HG03457 (cell line): ENCODE data around the gene UST.

Source experiments
- ATAC-seq: cut with Tn5 transposase; IDR thresholded peaks from one replicate; pipeline ENCODE4 v1.9.1; 2021; ENCODE audit warnings: moderate number of reproducible peaks; ENCODE audit not compliant: unreplicated experiment

UST gene

DNA sequence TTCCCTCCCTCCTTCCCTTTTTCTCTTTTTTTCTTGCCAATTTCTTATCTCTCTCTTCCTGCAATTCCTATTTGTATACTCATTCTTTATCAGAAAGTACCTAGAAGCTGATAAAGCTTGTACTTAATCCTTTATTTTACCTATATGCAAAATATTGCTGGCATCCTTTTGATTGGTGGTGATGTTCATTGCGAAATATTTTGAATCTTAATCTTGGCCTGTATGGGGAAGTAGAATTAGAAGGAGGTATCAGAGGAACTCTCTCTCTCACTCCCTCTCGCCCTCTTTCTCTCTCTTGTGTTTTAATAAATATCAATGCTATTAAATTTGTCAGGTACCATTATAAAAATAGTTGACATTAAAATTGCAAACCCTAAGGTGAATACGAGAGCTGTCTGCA lies 52.8 kb downstream of the UST start:
- no peak for ATAC-seq

DNA sequence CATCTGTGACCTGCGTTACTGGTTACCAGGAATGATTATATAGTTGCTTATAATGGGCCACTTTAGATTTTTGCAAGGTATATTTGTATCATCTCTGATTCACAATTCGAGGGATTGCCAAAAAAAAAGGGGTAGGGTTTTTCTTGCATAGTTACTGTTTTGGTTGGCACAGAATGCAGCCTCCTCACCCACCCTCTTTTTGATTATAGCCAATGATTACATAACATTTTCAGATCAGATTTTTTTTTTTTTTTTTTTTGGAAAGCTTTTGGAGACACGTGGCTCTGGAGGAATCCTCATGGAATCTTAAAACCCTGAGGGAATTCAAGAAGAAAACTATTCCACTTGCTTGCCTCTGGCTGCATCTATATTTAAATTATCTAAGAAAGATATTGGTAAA lies 53.7 kb downstream of the UST start:
- ATAC-seq = no peak

DNA sequence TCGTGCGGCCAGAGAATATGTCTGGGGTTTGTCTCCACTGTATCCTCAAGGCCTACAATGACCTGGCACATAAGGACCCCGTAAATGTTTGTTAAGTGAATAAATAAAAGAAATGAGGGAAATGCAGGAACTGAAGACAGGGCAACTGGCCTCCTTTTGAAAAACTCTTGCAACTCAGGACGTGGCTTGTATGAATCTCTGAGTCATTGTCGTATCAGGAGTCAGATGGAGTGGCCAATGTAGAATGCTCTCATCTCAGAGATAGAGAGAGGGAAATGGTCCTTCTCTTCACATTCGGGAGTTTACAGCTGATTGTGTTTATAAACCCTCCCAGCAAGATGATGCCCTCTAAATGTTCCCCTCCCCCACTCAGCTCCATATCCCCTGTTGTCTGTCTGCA lies 57.1 kb downstream of the UST start:
- no peak for ATAC-seq

- no peak for ATAC-seq
Measured at GRCh38 chr6:148805777-148806176, 58.9 kb downstream of the UST start.

DNA sequence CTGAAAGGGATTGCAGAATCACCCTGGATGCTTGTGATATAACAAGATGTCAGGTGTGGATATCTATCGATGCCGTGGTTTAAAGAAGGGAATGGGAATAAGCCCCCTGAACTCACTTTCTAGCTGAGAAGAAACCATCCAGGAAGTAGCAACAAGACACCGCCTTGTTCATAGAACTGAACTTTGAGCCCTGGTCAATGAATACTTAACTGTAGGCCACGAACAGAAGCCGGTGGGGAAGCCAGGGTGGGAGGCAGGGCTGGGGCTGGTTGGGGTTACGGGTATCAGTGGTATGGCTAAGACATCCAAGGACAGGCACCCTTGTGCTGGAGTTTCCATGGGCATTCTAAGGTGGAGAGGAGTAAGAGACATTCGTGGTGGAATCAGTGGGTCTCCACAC lies 61.0 kb downstream of the UST start:
- no peak for ATAC-seq

DNA sequence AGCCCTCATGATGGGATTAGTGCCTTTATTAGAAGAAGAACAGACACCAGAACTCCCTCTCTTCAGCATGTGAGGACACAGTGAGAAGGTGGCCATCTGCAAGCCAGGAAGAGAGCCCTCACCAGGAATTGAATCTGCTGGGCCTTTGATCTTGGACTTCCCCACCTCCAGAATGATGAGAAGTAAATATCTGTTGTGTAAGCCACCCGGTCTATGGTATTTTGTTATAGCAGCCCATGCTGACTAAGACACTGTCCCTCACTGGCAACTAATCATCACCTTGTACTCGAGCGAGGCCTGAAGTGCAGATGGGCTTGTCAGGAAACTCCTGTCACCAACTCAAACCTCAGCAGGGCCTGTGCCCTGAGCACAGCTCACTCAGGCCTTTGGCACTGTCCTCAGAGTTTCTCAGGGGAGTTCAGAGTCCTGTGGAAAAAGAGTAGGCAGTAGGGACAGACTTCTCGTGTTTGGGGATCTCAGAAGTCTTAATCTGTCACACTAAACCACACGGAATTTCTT lies 62.0 kb downstream of the UST start:
- ATAC-seq = no peak

- no peak for ATAC-seq
Measured at GRCh38 chr6:148811459-148811858, 64.6 kb downstream of the UST start.

DNA sequence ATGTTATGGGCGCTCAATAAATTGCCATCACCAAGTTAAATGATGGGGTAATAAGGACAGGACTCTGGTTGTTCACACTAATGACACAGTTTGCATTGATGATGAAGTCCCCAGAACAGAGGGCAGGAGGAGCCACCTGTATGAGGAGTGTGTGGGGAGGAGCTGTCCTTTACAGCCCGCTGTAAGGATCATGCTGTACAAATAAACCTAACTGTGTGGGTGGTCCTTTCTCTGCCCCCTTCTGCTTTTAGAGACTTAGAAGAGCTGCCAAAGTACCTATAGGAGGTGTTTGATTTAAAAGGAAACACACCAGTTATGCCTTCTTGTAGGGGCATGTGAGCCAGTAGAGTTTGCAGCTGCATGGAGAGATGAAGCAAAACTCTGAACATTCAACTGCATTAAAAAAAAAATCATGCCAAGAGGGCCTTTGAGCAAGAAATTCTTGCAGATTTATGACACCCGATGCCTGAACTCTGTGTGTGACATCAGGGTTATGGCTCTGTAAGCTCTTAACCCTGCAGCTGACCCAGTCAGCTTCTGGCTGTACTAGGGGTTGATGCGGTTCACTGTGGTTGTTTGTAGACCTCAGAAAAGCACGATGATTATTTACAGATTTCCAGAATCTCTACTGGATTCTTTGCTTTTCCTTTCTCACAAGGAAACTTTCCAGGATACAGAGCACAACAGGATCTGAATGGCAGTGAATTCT lies 67.4 kb downstream of the UST start:
- ATAC-seq = no peak

- ATAC-seq = no peak
Measured at GRCh38 chr6:148814869-148815268, 68.0 kb downstream of the UST start.

DNA sequence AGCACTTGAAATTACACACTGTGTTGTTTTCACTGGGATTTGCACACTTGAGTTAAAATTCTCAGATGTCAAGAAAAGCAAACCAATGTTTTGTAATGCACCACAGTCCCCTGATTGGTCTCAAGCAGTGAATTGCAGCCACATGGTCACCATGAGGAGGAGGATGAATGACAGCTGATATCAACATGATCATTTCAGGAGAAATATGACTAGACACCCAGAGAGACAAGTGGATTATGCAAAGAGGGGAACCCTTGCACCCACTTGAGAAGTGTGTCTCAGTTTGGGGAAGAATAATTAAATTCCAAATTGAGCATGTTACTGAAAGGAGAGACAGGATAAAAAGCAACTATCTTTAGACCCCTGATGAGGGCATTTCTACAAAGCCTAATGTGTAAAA lies 69.3 kb downstream of the UST start:
- no peak for ATAC-seq

DNA sequence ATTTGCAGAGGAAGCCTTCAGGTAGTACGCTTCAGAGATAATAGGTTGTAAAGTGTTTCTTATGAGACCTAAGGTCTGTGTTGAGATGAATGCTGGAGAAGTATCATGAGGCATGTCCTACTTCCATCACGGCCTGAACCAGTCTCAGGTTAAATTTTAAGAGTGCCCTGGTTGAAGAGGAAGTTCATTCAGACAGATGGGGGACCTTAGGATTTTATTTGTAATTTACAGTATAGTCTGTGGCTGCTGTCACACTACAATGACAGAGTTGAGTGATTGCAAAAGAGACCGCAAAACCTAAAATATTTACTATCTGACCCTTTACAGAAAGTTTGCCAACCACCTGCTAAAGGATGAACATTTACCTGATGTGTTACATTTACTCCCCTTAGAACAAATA lies 70.9 kb downstream of the UST start:
- no peak for ATAC-seq

DNA sequence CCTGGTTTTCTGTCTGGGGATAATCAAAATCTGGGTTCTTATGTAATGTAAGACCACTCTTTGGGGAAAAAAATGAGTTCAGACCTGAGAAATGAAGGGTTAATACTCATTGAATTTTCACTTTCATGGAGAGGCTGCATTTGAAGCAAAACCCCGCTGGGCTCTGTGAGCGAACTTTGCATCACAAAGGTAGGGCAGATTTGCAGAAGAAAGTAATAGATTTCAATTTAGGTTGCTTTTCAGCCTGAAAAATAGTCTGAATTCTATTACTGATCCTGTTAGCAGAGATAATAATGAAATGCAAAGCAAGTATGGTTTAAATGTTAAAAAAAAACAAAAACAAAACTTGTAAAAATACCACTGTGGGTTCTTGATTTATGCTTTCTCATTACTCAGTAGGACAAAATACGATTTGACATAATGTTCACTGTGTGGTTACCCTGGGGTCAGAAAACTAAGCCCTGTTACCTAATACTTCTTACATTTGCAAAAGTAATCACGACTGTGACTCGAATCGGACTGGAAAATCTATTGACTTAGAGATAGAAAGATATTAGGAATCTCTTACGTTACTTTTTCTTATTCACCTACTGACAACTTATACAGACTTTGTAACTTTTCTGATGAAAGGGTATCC lies 72.2 kb downstream of the UST start:
- ATAC-seq = no peak

DNA sequence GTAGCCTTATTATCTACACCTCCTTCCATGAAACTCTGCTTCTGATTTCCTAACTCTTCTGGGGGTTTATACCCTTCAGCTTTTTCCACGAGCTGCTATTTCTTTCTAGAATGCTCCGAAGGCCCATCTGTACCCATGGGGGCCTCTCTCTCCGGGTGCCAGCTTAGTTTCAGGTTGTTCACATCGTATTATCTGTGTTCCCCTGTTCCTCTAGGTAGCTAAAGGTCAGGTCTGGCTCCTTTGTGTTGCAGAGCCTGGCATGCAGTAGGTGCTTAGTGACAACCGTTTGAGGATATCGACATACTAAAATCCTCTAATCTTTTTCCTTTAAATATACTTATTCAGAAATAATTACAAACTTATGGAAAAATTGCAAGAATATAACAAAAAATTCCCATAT lies 73.0 kb downstream of the UST start:
- no peak for ATAC-seq

- no peak for ATAC-seq
Measured at GRCh38 chr6:148822819-148823218, 76.0 kb downstream of the UST start.

GRCh38 chr6:148824291-148824690 lies 77.5 kb downstream of the UST start:
- ATAC-seq = no peak

- ATAC-seq = no peak
Measured at GRCh38 chr6:148824960-148825359, 78.1 kb downstream of the UST start.

- no peak for ATAC-seq
Measured at GRCh38 chr6:148825492-148825891, 78.7 kb downstream of the UST start.

DNA sequence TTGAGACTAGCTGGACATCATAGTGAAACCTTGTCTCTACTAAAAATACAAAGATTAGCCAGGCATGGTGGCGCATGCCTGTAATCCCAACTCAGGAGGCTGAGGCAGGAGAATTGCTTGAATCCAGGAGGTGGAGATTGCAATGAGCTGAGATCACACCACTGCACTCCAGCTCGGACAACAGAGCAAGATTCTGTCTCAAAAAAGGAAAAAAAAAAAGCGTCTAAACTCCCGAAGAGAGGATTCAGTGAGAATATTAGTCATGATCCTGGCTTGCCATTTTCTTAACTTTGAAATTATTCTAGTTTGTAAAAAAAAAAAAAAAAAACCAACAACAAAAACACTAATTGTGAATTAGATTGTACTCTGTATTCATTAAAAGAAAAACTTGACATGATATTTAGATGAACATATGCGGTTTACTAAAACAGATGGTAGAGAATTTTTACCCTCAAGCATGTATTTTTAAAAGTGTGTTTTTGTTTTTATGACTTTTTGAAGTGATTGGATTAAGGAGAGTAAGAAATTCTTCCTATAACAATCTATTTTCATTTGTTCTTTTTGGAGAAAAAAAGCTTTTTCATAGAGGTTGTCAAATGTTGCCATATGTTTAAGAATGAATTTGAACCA lies 80.7 kb downstream of the UST start:
- no peak for ATAC-seq

DNA sequence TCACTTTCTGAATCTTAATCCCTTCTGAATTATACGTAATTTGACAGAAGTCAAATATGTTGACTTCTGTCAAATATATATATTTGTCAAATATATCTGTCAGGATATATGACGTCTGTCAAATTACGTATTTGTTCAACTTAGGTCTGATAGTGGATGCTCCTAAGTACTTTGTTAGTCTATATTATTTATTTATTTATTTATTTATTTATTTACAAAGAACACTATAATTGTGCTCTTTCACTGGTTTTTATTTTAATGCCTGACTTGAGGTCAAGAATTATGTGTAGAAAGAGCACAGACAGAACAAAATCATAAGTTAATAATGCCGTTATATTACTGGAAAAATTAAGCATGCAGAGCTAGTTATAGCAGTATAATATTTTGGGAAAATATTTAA lies 81.2 kb downstream of the UST start:
- no peak for ATAC-seq

DNA sequence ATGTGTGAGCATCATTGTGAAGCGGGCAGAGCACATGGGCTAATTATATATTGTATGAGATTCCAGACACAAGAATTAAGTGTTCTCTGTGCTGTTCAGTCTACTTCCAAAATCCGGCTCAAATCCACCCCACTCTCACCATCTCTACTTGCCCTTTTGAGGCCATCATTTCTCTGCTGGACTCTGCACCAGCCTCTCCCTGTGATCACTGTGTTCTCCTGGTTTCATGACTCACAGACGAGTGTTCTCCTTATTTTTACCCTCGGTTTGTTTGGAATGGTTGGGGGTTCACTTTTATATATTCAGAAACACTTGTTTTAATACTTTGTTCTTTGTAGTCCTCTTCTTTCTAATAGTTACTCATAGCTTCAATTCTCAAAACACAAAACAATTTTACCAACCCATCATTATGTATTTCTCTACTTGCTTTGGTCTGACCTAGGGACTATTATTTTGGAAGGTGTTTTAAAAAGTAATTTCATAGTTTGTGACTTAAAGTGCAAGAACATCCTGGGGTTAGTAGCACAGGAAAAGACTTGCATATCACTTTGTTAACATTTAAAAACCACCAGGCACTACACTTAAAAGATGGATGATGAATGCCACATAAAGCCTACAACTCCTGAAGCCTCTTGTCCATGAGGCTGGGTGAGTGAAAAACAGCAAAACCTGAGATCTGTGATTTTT lies 82.7 kb downstream of the UST start:
- ATAC-seq = no peak

GRCh38 chr6:148830614-148831013 lies 83.8 kb downstream of the UST start:
- no peak for ATAC-seq

- ATAC-seq = no peak
Measured at GRCh38 chr6:148831064-148831463, 84.2 kb downstream of the UST start.
